H7 (cell line): Measurements from ENCODE around the gene INPP4B. TPM values are rescaled to one million over a fixed set of nuclear protein-coding genes. Genes with fewer than 3 reads are reported as not detected.

Experiments used
- DNase-seq: peaks from one replicate; pipeline ENCODE4 v3.0.0; 2012
- H3K27me3 ChIP-seq: 2 replicates; pipeline ENCODE4 v1.6.0; 2011; ENCODE audit warnings: mild to moderate bottlenecking, low read length; ENCODE audit not compliant: control insufficient read depth, insufficient read depth
- H3K36me3 ChIP-seq: replicated peaks from 2 replicates; pipeline ENCODE4 v1.5.1; 2011; ENCODE audit warnings: low read length; ENCODE audit not compliant: control insufficient read depth, insufficient read depth
- H3K4me3 ChIP-seq: 2 replicates; pipeline ENCODE4 v1.5.1; 2011; ENCODE audit warnings: low read depth, mild to moderate bottlenecking, control low read depth, low read length, moderate library complexity; ENCODE audit not compliant: insufficient read depth
- total RNA-seq: library from RNA; depleted of rRNA; stranded (reverse); fragments of >200 nt; shearing (Covaris generic); gene quantifications from 2 replicates; pipeline ENCODE4 v1.2.3, GENCODE V29; 2014

INPP4B gene
- total RNA-seq, 1 experiment from 2014 or later = 2.2 TPM

DNA sequence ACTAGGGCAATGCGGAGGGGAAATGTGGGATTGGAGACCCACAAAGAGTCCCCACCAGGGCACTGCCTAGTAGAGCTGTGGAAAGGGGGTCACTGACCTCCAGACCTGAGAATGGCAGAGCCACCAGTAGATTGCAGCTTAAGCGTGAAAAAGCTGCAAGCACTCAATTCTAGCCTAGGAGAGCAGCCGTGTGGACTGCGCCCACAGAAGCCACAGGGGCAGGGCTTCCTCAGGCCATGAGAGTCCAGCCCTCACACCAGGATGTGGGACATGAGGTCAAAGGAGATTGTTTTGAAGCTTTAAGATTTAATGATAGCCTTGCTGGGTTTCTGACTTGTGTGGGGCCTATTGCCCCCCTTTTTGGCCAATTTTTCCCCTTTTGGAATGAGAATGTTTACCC, 379.0 kb downstream of the INPP4B start:
- H3K27me3 ChIP-seq = no peaks in the 10 kb centered on the region
- no peak for DNase-seq
- H3K4me3 ChIP-seq = no peak overlapping the region
- H3K36me3 ChIP-seq = no peaks in the 10 kb centered on the region

DNA sequence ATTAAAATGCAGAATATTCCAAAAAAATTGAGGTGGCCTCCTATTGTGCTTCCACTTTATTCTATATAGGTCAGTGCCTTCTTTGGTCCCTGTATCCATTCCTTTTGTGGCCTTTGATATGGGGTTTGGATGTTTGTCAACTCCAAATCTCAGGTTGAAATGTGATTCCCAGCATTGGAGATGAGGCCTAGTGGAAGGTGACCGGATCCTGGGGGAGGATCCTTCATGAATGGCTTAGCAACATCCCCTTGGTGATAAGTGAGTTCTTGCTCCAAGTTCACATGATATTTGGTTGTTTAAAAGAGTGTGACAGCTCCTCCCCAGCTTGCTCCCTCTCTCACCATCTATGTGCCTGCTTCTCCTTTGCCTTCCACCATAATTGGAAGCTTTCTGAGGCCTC, 380.6 kb downstream of the INPP4B start:
- Histone ChIP-seq H3K27me3 (no peaks in the 10 kb centered on the region), H3K4me3 (no peak overlapping the region), H3K36me3 (no peaks in the 10 kb centered on the region)
- no peak for DNase-seq

DNA sequence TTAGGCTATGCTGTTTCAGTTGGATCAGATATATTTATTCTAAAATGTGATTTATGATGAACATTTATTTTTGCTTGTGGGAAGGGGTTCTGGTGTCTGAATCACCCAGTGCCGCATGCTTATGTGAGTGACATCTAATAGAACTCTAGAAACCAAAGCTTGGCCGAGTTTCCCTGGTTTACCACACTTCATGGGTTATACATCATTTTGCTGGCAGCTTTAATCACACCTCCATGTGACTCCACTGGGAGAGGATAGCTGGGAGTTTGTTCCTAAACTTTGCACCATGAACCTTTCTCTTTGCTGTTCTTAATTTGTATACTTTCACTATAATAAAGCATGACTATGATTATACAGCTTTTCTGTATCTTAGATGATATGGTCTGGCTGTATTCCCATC, 382.9 kb downstream of the INPP4B start:
- Histone ChIP-seq H3K4me3 (no peak overlapping the region), H3K27me3 (no peaks in the 10 kb centered on the region), H3K36me3 (no peaks in the 10 kb centered on the region)
- no peak for DNase-seq

DNA sequence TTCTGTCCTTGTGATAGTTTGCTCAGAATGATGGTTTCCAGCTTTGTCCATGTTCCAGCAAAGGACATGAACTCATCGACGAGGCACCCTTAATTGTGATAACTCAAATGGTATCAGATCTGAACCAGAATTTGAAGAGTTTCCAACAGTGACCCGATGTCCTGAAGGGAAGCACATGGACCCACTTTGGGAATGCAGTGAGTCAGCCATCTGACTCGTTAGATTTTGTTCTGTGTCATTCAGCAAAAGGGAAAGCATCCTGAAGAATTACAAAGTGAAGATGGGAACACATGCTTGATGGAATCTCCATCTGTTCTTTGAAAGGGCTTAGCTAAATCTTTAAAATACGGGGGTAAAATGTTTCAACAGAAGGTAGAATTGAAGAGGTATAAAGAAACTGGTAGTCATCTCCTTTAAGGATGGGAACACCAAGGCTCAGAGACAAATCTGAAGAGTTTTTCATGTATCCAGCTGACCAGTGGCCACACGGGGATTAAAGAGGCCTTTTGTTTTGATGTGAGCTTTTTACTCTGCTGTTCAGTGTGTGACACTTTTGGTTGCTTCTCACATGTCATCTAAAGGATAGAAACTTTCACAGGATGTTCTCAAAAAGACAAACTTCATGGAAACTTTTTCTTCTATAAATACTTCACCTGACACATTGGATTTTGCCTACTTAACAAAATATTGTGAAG, 393.8 kb downstream of the INPP4B start:
- DNase-seq = no peak
- H3K27me3 ChIP-seq = no peaks in the 10 kb centered on the region
- H3K4me3 ChIP-seq = no peak overlapping the region
- no peaks in the 10 kb centered on the region for H3K36me3 ChIP-seq

DNA sequence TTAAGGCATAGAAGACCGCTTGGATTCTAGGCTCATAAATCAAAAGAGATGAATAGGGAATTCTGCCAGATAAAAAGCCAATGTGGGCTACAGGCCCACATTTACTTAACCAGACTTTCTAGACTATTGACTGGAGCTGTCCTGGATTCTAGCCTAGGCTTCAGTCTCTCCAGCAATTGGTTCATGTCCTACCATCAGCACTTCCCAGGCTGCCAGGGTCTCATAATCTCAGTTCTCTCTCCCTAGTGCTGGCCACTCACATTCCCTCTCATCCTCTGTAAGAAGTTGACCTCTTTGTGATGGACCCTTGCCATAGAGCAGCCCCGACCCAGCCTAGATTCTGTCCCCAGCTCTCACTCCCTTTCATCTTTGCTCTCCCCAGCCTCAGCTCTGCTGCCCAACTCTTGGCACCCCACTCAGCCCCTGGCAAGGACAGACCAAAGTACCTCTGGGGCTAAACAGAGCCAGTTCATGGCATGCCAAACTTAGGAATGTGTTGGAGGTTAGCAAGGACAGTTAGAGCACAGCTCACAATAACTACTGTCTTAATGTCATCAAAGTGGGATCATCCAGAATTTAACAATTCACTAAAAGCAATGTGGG, 396.2 kb downstream of the INPP4B start:
- H3K27me3 ChIP-seq = no peaks in the 10 kb centered on the region
- no peak for DNase-seq
- H3K4me3 ChIP-seq = no peak overlapping the region
- no peaks in the 10 kb centered on the region for H3K36me3 ChIP-seq

DNA sequence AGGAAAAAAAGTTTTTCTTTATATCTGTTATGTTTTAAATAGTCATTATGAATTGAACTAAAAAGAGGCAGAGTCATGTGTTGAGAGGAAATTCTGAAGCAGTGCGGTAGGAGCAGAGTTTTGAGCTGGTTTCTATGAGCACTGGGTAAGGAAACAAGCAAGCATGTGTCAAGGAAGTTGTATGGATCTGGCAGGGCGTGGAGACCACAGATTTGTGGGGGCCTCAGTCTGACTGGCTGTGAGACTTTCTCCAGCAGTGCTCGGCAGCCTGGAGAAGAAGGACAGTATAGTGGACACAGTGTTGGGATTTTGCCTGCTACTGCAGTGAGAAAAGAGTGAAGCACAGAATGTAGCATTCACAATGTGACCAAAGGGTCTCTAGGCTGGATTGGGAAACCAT, 399.1 kb downstream of the INPP4B start:
- H3K27me3 ChIP-seq = no peaks in the 10 kb centered on the region

DNA sequence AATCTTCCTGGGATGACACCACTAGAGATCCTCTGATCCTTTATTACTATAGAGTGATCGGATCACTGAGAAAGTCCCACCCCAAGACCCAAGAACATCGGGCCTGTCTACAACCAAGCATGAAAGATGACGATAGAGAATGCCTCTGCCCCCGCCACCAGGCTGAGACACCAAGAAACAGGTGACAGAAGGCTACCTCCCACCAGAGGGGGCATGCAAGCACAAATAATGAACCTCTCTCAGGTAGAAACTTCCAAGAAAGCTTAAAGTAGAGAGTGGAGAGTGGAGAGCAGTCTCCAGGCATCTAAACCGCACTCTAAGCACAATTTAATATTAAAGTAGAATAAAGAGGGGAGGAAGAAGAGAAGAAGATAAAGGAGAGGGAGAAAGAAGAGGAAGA, 402.6 kb downstream of the INPP4B start:
- H3K27me3 ChIP-seq = no peaks in the 10 kb centered on the region
- no peak overlapping the region for H3K4me3 ChIP-seq
- no peaks in the 10 kb centered on the region for H3K36me3 ChIP-seq
- peak; percentile 9 for DNase-seq

More for the DNA sequence above, 399.1 kb downstream of the INPP4B start:
- Histone ChIP-seq H3K4me3 (no peak overlapping the region), H3K36me3 (no peaks in the 10 kb centered on the region)
- no peak for DNase-seq

DNA sequence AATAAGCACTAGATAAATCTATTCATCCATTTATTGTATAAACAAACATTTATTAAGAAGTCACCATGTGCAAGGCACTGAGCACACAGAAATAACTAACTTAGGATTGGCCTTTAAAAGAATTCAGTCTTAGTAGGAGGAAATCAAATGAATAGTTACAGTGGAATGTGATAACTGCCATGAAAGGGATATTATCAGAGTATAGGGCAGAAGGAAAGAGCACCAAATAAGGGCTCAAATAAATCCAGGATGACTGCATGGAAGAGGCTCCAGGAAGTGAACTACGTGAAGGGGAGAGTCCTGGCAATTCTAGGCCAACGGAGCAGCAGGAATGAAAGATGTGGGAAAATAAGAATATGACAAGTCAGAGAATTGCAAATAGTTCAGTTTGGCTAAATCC, 406.0 kb downstream of the INPP4B start:
- Histone ChIP-seq H3K27me3 (no peaks in the 10 kb centered on the region), H3K4me3 (no peak overlapping the region), H3K36me3 (no peaks in the 10 kb centered on the region)
- no peak for DNase-seq

DNA sequence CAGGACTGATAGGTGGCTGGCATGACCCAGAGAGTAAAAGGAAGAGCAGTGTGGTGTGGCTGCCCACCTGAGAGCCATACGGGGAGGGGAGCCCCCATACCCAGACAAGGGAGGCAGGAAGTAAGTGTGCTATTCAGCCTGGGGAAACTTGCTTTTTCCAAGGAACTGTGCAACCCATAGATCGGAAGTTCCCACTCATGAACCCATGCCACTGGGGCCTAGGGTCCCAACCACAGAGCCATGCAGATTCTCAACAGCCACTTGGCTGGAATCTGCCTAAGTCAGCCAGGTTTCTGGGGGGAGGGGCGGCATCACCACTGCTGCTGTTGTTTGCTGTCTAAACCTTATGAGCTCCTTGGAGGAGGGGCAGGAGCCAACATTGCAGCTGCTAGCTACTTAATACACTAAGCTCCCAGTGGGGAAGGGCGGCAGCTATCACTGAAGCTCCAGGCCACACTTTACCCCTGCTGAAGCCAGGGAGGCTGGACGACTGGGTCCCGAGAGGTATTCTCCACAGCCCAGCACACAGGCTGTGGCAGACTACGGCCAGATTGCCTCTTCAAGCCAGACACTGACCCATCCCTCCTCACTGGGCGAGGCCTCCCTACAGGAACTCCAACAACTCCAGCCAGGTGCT, 410.4 kb downstream of the INPP4B start:
- peak; percentile 0 for DNase-seq
- H3K36me3 ChIP-seq = no peaks in the 10 kb centered on the region
- no peak overlapping the region for H3K4me3 ChIP-seq
- H3K27me3 ChIP-seq = no peaks in the 10 kb centered on the region

DNA sequence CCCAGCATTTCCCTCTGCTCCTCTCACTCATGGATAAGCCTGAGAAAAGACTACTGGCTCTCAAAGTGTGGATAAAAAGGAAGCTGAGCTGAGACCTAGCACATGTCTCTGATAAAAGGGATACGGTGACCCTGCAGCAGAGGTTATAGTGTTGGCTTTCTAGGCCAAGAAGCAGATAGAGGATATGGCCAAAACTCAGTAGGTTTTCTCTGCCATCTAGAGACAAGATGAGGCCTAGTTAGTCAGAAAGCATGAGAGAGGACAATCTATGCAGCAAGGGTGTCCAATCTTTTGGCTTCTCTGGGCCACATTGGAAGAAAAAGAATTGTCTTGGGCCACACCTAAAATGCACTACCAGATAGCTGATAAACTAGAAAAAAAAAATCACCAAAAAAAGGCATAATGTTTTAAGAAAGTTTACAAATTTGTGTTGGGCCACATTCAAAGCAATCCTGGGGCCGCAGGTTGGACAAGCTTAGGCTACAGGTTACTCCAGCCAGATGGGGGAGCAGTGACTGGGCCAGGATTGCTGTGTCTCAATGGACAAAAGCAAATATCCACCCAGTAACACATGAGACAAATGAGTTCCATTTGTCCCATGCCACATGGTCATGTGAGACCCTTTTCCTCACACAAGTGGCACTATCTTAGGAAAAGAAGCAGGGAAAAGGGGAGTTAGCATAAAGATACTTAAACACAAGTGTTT, 411.4 kb downstream of the INPP4B start:
- no peak overlapping the region for H3K4me3 ChIP-seq
- DNase-seq = no peak
- no peaks in the 10 kb centered on the region for H3K27me3 ChIP-seq

DNA sequence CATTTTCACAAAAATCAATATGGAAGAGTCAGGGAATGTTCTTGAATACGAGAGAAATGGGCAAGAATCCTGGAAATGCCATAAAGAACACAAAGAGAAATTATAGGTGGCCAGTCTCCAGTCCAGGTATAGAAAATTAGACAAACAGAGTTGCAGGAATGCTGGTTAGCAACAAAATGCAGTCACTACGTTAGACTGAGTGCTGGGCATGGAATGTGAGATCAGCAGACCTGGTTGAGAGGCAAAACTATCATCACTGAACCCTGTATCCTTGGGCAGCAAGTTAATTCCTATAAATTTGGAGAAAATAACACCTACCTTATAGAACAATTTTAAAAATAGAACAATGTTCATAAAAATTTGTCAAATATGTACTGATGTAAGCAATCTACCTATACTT, 417.4 kb downstream of the INPP4B start:
- no peaks in the 10 kb centered on the region for H3K36me3 ChIP-seq
- no peak for DNase-seq
- H3K27me3 ChIP-seq = no peaks in the 10 kb centered on the region
- no peak overlapping the region for H3K4me3 ChIP-seq

More for the DNA sequence above, 411.4 kb downstream of the INPP4B start:
- no peaks in the 10 kb centered on the region for H3K36me3 ChIP-seq

DNA sequence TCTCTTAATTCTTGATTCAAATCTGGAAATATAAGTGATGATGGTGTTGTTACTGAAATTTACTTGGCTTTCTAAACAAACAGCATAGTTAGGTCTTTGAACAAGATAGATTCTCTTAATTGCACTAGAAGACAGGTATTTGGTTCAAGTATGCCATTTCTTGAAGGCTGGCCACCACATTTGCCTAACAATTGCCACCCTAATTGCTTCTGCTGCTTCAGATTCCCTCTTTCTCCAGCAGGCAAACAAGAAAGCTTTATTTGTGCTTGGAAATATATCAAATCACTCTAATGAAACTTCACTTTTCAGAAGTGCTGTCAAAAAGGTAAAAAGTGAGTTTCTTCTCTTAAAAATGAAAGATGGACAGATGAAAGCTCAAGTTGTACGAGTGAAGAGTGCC, 418.6 kb downstream of the INPP4B start:
- Histone ChIP-seq H3K36me3 (no peaks in the 10 kb centered on the region), H3K27me3 (no peaks in the 10 kb centered on the region), H3K4me3 (no peak overlapping the region)
- peak; percentile 5 for DNase-seq

DNA sequence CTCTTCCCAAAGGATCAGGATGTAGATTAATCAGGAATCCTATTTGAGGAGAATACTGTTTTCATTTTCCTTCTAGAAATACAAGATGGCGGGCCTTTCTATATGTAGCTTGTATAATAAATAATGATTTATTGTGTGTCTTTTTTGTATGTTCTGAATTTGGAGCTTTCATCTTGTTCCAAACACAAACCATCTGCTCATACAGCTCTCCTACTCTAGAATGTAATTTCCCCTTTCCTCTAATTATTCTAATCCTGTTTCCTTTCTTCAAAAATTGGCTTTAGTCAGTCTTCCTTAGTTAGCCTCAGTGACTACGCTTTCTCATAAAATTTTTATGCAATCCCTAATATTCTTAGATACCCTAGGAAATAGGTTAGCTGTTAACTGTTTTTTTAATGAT, 422.2 kb downstream of the INPP4B start:
- DNase-seq = no peak
- no peaks in the 10 kb centered on the region for H3K36me3 ChIP-seq
- no peak overlapping the region for H3K4me3 ChIP-seq
- H3K27me3 ChIP-seq = no peaks in the 10 kb centered on the region

DNA sequence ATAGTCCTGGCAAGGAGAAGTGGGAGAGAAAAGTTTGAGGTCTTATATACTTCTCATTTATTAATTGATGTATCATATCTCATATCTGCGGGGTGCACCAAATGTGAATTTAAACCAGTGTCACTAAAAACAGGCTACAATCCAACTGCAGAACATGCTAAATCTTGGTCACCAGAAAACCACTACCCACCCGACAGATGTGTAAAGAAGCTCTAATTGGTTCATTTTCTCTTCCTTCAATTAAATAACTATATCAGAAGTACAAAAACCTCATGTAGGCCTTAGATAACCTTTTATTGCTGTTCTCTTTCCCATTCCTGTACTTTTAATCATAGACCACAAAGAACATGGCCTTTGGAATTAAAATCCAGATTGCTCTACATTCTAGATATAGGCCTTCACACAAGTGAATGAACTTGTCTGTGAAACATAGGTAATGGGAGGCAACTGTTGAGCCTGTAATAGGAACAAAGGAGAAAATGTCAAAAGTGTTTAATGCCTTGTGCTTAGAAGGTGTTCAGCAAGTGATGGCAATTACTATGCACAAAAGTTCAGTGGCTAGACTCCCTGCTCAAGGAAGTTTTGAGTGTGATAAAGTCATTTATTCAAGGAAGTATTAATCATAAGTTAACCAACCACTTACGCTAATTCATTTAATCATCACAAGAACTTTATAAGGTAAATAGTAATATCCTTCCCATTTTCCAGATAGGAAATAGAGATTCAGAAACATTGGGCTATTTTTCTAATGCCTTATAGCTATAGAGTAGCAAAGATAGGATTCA, 425.6 kb downstream of the INPP4B start:
- no peak for DNase-seq
- Histone ChIP-seq H3K36me3 (no peaks in the 10 kb centered on the region), H3K4me3 (no peak overlapping the region), H3K27me3 (no peaks in the 10 kb centered on the region)
